Endodermal cell (in vitro differentiated cells): ENCODE data around the gene COL1A1. TPM values are rescaled to one million over a fixed set of nuclear protein-coding genes. Genes with fewer than 3 reads are reported as not detected.

Experiments
- DNase-seq: peaks from one replicate; pipeline ENCODE4 v3.0.0-alpha.2; 2017
- H3K27ac ChIP-seq: 2 replicates; pipeline ENCODE4 v1.5.1; 2013; ENCODE audit warnings: mild to moderate bottlenecking, low read depth, low read length, moderate library complexity
- H3K27me3 ChIP-seq: 2 replicates; pipeline ENCODE4 v1.6.1; 2013; ENCODE audit warnings: mild to moderate bottlenecking, low read length, moderate library complexity; ENCODE audit not compliant: insufficient read depth, control insufficient read depth, poor library complexity, severe bottlenecking
- H3K36me3 ChIP-seq: 2 replicates; pipeline ENCODE4 v1.7.0; 2013; ENCODE audit warnings: mild to moderate bottlenecking, low read length, moderate library complexity; ENCODE audit not compliant: control insufficient read depth, insufficient read depth
- H3K4me1 ChIP-seq: one replicate; pipeline ENCODE4 v1.7.0; 2013; ENCODE audit warnings: low read length; ENCODE audit not compliant: control insufficient read depth, insufficient read depth
- H3K4me3 ChIP-seq: 2 replicates; pipeline ENCODE4 v1.5.1; 2013; ENCODE audit warnings: mild to moderate bottlenecking, low read length, moderate library complexity
- H3K9ac ChIP-seq: 2 replicates; pipeline ENCODE4 v1.6.1; 2013; ENCODE audit warnings: mild to moderate bottlenecking, low read length, moderate library complexity; ENCODE audit not compliant: poor library complexity, severe bottlenecking; ENCODE audit errors: extremely low read depth
- H3K9me3 ChIP-seq: 2 replicates; pipeline ENCODE4 v1.6.1; 2013; ENCODE audit warnings: mild to moderate bottlenecking, low read length, moderate library complexity; ENCODE audit not compliant: control insufficient read depth
- H3K27ac Mint-ChIP-seq: 2 replicates; pipeline ENCODE4 v1.8.0; 2020; ENCODE audit warnings: mixed read lengths
- H3K27me3 Mint-ChIP-seq: 2 replicates; pipeline ENCODE4 v1.8.0; 2021; ENCODE audit warnings: mild to moderate bottlenecking, mixed read lengths; ENCODE audit not compliant: insufficient read depth
- H3K36me3 Mint-ChIP-seq: 2 replicates; pipeline ENCODE4 v1.8.0; 2020; ENCODE audit warnings: low read depth, mixed read lengths
- H3K4me1 Mint-ChIP-seq: 2 replicates; pipeline ENCODE4 v1.8.0; 2020; ENCODE audit warnings: mixed read lengths
- H3K4me3 Mint-ChIP-seq: 2 replicates; pipeline ENCODE4 v1.8.0; 2020; ENCODE audit warnings: mild to moderate bottlenecking, moderate library complexity, mixed read lengths
- H3K9me3 Mint-ChIP-seq: 2 replicates; pipeline ENCODE4 v1.8.0; 2020; ENCODE audit warnings: mild to moderate bottlenecking, mixed read lengths
- WGBS, 2 experiments: methylation state at CpG; one replicate each; pipeline versions ENCODE4 v1.1.5 to v1.1.7; 2013; ENCODE audit warnings: missing lambda C conversion rate in 2 of 2, mixed read lengths in 1 of 2; ENCODE audit not compliant: insufficient coverage in 1 of 2, insufficient read length in 1 of 2; 5-methylcytosine and 5-hydroxymethylcytosine counted together
- long read RNA-seq, 4 experiments: library from polyadenylated mRNA in 2 of 4; library from RNA in 1 of 4; library from capped mRNA in 1 of 4; stranded (forward) in 3 of 4; unstranded in 1 of 4; transcript quantifications; one replicate each; pipeline ENCODE4 v2.0.0, GENCODE V29; 2020 to 2021; ENCODE audit warnings: inconsistent platforms in 1 of 4
- polyA plus RNA-seq, 2 experiments: library from polyadenylated mRNA; stranded (reverse); fragments of 50-300 nt; gene quantifications; one replicate each; pipeline ENCODE4 v1.2.3, GENCODE V29; 2013
- total RNA-seq, 2 donors: library from RNA; stranded (reverse); fragmentation: NEBNext Ultra II Directional in 1 of 2; extraction: Animal tissue kit (Norgen Biotek cat#: 25700) in 1 of 2; gene quantifications; 2 replicates in 1 of 2; 3 replicates in 1 of 2; pipeline ENCODE4 v1.2.1, GENCODE V29; 2021
- TF ChIP-seq, protein P1 (sequence below): fragments of 200-600 bp; sonication (generic); conservative IDR thresholded peaks from 2 replicates; pipeline ENCODE4 v1.5.0; 2021; ENCODE audit warnings: antibody characterized with exemption, mild to moderate bottlenecking

The COL1A1 gene
- total RNA-seq: 10 to 100 TPM; 62.2 to 85.6 TPM
- polyA plus RNA-seq (2013, experiment 1 of 2): 115 TPM
- 126 TPM for polyA plus RNA-seq (2013, experiment 2 of 2)
- long read RNA-seq, experiment 1, full-length matches to known transcripts: 1 of 47 reads
- long read RNA-seq, experiment 1, partial matches to known transcripts: 33 of 47 reads
- long read RNA-seq, experiment 1, other reads (novel, unspliced or antisense): 13 of 47 reads
- long read RNA-seq, experiment 2, full-length matches to known transcripts: 70 of 153 reads
- long read RNA-seq, experiment 2, partial matches to known transcripts: 76 of 153 reads
- long read RNA-seq, experiment 2, other reads (novel, unspliced or antisense): 7 of 153 reads
- long read RNA-seq, experiment 3, full-length matches to known transcripts: 52 of 94 reads
- long read RNA-seq, experiment 3, partial matches to known transcripts: 36 of 94 reads
- long read RNA-seq, experiment 3, other reads (novel, unspliced or antisense): 6 of 94 reads
- long read RNA-seq, experiment 4, partial matches to known transcripts: 2 of 2 reads
- long read RNA-seq, experiment 4, other reads (novel, unspliced or antisense): 0 of 2 reads

DNA sequence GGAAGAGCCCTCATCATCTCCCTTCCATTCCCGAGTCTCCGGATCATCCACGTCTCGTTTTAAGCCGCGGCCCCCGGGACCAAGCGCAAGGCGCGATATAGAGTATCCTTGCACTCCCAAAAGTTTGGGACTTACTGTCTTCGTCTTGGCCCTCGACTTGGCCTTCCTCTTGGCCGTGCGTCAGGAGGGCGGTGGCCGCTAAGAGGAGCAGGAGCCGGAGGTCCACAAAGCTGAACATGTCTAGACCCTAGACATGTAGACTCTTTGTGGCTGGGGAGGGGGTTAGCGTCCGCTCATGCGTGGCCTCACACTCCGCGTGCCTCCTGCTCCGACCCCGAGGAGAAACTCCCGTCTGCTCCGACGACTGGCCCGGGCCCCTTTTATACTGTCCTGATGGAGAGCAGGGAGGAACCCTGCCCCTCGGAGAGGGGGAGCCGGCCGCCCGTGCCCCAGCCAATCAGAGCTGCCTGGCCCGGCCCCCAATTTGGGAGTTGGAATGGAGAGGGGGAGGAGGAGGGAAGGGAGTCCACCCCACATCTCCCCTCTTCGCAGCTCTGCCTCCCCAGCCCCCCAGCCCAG lies at the start of gene COL1A1:
Gene COL1A1 (minus strand): TSS at position 356 of the 579 bp plus-strand sequence. CDS start 118 bp downstream, at position 238.
- peaks cover 23% of the 10 kb centered on the region for H3K27me3 ChIP-seq
- Mint-ChIP-seq H3K4me1 (peaks cover 10% of the 10 kb centered on the region), H3K27me3 (peaks cover 57% of the 10 kb centered on the region), H3K4me3 (peak within 1 kb of the TSS; percentile 72), H3K36me3 (peaks cover 7% of the 10 kb centered on the region), H3K9me3 (no peaks in the 10 kb centered on the region), H3K27ac (peak within 1 kb of the TSS; percentile 97)
- H3K36me3 ChIP-seq: no peaks in the 10 kb centered on the region
- H3K9ac ChIP-seq: peak within 1 kb of the TSS; percentile 38
- peak within 1 kb of the TSS; percentile 74 for H3K4me3 ChIP-seq
- no peaks in the 10 kb centered on the region for H3K4me1 ChIP-seq
- no peaks in the 10 kb centered on the region for H3K9me3 ChIP-seq
- no peak within 1 kb of the TSS for H3K27ac ChIP-seq
- TF ChIP-seq, protein P1, sequence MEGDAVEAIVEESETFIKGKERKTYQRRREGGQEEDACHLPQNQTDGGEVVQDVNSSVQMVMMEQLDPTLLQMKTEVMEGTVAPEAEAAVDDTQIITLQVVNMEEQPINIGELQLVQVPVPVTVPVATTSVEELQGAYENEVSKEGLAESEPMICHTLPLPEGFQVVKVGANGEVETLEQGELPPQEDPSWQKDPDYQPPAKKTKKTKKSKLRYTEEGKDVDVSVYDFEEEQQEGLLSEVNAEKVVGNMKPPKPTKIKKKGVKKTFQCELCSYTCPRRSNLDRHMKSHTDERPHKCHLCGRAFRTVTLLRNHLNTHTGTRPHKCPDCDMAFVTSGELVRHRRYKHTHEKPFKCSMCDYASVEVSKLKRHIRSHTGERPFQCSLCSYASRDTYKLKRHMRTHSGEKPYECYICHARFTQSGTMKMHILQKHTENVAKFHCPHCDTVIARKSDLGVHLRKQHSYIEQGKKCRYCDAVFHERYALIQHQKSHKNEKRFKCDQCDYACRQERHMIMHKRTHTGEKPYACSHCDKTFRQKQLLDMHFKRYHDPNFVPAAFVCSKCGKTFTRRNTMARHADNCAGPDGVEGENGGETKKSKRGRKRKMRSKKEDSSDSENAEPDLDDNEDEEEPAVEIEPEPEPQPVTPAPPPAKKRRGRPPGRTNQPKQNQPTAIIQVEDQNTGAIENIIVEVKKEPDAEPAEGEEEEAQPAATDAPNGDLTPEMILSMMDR: no peak
- peak; percentile 77 for DNase-seq
- 16 to 43% methylated on average over 12 to 32 of the region's 34 CpGs for WGBS, 2 experiments

DNA sequence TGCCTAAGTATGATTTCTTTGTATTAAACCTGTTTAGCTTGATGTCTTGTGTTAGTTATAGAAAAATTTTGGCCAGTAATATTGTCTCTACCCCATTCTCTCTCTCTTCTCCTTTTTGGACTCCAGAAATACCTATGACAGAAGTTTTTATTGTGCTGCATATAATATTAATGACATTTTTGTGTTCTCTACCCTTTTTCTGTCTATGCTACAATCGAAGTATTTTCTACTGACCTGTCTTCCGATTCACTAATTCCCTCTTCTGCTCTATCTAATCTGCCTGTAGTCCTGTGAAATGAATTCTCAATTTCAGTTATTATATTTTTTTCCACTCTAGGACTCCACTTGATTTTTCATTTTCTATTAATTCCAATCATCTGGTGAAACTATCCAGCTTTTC lies 46.8 kb upstream of the COL1A1 start:
- Histone ChIP-seq H3K27ac (no peak overlapping the region), H3K4me1 (no peaks in the 10 kb centered on the region), H3K9me3 (peaks cover 33% of the 10 kb centered on the region), H3K36me3 (no peaks in the 10 kb centered on the region), H3K27me3 (no peaks in the 10 kb centered on the region), H3K4me3 (no peak overlapping the region), H3K9ac (no peak overlapping the region)
- 62 to 75% methylated on average over 1 to 2 of the region's 2 CpGs for WGBS, 2 experiments
- TF ChIP-seq, protein P1: no peak
- H3K36me3 Mint-ChIP-seq: no peaks in the 10 kb centered on the region
- H3K27ac Mint-ChIP-seq: no peak overlapping the region
- H3K9me3 Mint-ChIP-seq: peaks cover 37% of the 10 kb centered on the region
- no peak for DNase-seq
- H3K4me3 Mint-ChIP-seq: no peak overlapping the region
- no peaks in the 10 kb centered on the region for H3K4me1 Mint-ChIP-seq
- peaks cover 9% of the 10 kb centered on the region for H3K27me3 Mint-ChIP-seq

DNA sequence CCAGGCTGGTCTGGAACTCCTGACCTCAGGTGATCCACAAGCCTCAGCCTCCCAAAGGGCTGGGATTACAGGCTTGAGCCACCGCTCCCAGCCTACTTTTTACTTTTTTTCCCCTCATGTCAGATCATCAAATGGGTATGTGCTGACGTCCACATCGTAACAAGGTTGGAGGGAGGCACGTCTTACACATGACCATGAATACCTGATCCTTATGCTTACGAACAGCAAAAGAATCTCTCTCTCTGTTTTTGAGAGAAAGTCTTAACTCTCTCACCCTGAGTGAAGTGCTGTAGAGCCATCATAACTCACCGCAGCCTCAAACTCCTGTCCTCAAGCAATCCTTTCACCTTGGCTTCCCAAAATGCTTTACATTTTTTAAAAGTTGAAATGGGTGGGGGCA lies 43.3 kb upstream of the COL1A1 start:
- Mint-ChIP-seq H3K27ac (no peak overlapping the region), H3K4me3 (no peak overlapping the region), H3K9me3 (peaks cover 29% of the 10 kb centered on the region), H3K36me3 (no peaks in the 10 kb centered on the region), H3K27me3 (peaks cover 3% of the 10 kb centered on the region), H3K4me1 (peaks cover 3% of the 10 kb centered on the region)
- Histone ChIP-seq H3K9me3 (peaks cover 28% of the 10 kb centered on the region), H3K27ac (no peak overlapping the region), H3K4me3 (no peak overlapping the region), H3K4me1 (no peaks in the 10 kb centered on the region), H3K36me3 (no peaks in the 10 kb centered on the region), H3K27me3 (no peaks in the 10 kb centered on the region), H3K9ac (no peak overlapping the region)
- no peak for DNase-seq
- WGBS, 2 experiments: 94 to 96% methylated on average over 5 to 6 of the region's 6 CpGs
- TF ChIP-seq, protein P1: no peak
